Activated naive CD4-positive, alpha-beta T cell treated with anti-CD3 and anti-CD28 coated beads for 36 hours (primary cell): ENCODE data around the gene GSTO1. TPM values are rescaled to one million over a fixed set of nuclear protein-coding genes. Genes with fewer than 3 reads are reported as not detected.

Source experiments
- CTCF ChIA-PET: fragments of 350-600 bp; sonication (Branson Sonifier 250); formaldehyde crosslinking; loops from one replicate; lab custom pipeline; 2021; ENCODE audit warnings: antibody characterized with exemption; lab: Charles Lee
- DNase-seq: peaks from one replicate; pipeline ENCODE4 v3.0.0-alpha.2; 2020
- H3K27ac Mint-ChIP-seq: one replicate; pipeline ENCODE4 v1.8.0; 2021; ENCODE audit warnings: mild to moderate bottlenecking, mixed read lengths
- H3K27me3 Mint-ChIP-seq: one replicate; pipeline ENCODE4 v1.8.0; 2021; ENCODE audit warnings: low read depth, mixed read lengths
- H3K36me3 Mint-ChIP-seq: one replicate; pipeline ENCODE4 v1.8.0; 2021; ENCODE audit warnings: low read depth, mixed read lengths
- H3K4me1 Mint-ChIP-seq: one replicate; pipeline ENCODE4 v1.8.0; 2021; ENCODE audit warnings: low read depth, mixed read lengths
- H3K4me3 Mint-ChIP-seq: one replicate; pipeline ENCODE4 v1.8.0; 2021; ENCODE audit warnings: mild to moderate bottlenecking, moderate library complexity, mixed read lengths
- H3K9me3 Mint-ChIP-seq: one replicate; pipeline ENCODE4 v1.8.0; 2021; ENCODE audit warnings: mixed read lengths
- intact Hi-C: fragments of 100-400 bp; cut with micrococcal nuclease; formaldehyde crosslinking; loops from one replicate; pipeline ENCODE4 v1.15.1; 2023
- total RNA-seq, 2 experiments: library from RNA; stranded (reverse); gene quantifications; one replicate each; pipeline ENCODE4 v1.2.3, GENCODE V29; 2021

GSTO1 gene
- total RNA-seq: 100 to 1,000 TPM; 197 to 201 TPM

DNA sequence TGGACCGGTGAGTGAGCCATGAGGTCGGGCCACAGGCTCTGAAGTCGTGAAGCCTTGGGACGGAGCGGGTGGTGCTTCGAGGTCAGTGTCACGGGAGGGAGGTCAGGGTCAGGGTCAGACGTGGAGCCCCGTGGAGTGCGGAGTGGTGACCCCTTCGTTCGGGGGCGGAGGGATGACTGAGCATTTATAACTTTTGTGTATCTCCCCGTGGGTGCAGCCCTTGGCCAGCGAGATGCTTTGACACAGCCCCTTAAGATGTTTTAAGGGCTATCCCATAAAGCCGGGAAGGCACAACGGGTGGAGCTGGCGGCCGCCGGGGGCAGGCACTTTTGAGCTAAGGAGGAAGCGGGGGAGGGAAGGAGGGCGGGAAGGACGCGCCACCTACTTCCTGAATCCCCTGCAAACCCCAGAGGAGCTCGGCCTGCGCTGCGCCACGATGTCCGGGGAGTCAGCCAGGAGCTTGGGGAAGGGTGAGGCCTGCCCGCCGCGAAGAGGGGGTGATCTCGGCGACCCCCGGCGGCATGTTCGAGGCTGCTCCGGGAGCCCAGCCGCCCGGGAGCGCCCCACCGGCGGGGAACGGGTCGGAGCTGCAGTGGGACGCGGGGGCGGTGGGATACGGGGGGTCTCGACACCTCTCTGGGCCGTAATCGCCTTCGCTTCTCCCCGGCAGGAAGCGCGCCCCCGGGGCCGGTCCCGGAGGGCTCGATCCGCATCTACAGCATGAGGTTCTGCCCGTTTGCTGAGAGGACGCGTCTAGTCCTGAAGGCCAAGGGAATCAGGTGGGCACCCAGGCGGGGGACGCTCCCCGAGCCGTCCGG, at the start of gene GSTO1:
GSTO1 (plus strand) TSS at position 400 of the 818 bp plus-strand sequence; CDS start at position 437, 37 bp downstream.
- peak within 1 kb of the TSS; percentile 99 for H3K4me3 Mint-ChIP-seq
- H3K4me1 Mint-ChIP-seq: peaks cover 52% of the 10 kb centered on the region
- CTCF ChIA-PET: interaction anchor here (1.7 to 5.0 kb wide), 6 partner anchors 9 to 354 kb away, joined by 4 to 39 read pairs (median 6); partner anchors contain the start of gene SFR1
- H3K27me3 Mint-ChIP-seq: peaks cover 4% of the 10 kb centered on the region
- H3K36me3 Mint-ChIP-seq: peaks cover 33% of the 10 kb centered on the region
- DNase-seq: peak; percentile 72
- intact Hi-C loops: loop anchor here (1.0 kb wide), 3 partner anchors 9 to 22 kb away; partner anchors contain the start of gene CFAP43
- peak within 1 kb of the TSS; percentile 99 for H3K27ac Mint-ChIP-seq
- no peaks in the 10 kb centered on the region for H3K9me3 Mint-ChIP-seq

DNA sequence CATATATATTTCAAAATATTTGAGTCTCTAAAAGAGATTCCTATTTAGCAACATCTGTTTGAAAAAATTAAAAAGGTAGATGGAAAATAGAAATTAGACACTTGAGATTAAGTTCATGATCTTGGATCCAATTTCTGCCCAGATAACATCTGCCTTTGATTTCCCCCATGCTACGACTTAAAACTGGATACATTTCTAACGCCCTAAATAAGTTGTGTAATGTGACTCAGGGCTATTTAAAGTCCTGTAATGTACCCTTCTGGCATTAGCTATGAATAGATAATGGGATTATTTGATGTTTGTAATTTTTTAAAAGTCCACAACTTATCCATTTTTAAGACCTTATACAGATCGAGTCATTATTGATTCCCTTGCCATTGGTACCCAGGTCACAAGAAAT, 46.0 kb upstream of the GSTO1 start:
- Mint-ChIP-seq H3K27me3 (no peaks in the 10 kb centered on the region), H3K4me3 (no peak overlapping the region), H3K27ac (no peak overlapping the region), H3K36me3 (no peaks in the 10 kb centered on the region), H3K9me3 (no peaks in the 10 kb centered on the region), H3K4me1 (no peaks in the 10 kb centered on the region)
- CTCF ChIA-PET: no interaction called here
- DNase-seq: no peak
- intact Hi-C loops: loop anchor here (1.0 kb wide), 3 partner anchors 163 to 495 kb away; no protein-coding TSS in a partner anchor

DNA sequence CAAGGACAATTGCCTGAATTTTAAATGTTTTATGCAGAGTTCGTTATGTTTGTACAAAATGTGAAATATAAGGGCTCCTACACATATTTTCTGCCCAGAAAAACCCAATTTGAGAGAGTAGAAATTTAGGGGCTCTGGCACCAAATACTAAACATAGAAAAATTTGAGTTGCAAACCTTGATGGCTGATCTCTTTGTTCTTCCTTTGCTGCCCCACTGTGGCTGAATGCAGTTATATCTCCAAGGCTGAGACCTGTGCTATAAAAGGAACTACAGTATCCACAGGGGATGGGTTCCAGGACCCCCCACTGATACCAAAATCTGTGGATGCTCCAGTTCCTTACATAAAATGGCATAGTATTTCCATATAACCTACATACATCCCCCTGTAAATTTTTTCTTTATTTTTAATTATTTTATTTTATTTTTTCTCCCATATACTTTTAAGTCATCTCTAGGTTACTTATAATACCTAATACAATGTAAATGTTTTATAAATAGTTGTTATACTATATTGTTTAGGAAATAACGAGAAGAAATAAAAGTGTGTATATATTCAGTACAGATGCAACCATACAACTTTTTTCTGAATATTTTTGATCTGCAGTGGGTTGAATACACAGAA, 45.0 kb upstream of the GSTO1 start:
- Mint-ChIP-seq H3K4me3 (no peak overlapping the region), H3K27me3 (no peaks in the 10 kb centered on the region), H3K9me3 (no peaks in the 10 kb centered on the region), H3K4me1 (no peaks in the 10 kb centered on the region), H3K27ac (no peak overlapping the region), H3K36me3 (no peaks in the 10 kb centered on the region)
- CTCF ChIA-PET: interaction anchor here (0.8 kb wide), 1 partner anchor 10 kb away, joined by 3 read pairs; no protein-coding TSS in a partner anchor
- intact Hi-C loops: loop anchor here (1.0 kb wide), 3 partner anchors 164 to 496 kb away; no protein-coding TSS in a partner anchor
- peak; percentile 67 for DNase-seq

DNA sequence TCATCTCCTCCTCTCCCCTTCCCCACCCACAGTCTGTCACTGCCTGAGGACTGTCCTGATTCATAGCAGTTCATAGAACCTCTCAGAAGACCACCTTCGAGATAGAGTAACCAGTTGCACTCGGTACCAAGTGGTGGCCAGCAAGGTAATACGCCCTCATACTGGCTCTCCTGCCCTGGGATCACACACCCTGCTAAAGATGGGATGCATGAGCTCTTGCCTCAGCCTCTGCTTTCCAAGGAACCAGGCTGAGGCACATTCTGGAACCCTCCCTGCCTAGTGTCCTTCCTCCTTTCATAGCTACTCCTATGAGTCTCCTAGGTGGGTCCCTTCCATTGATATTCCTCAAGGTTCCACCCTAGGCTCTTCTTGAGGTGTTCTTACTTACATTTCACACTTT, 38.1 kb upstream of the GSTO1 start:
- CTCF ChIA-PET: no interaction called here
- no peak for DNase-seq
- intact Hi-C loops: no loop called here
- Mint-ChIP-seq H3K36me3 (no peaks in the 10 kb centered on the region), H3K27ac (no peak overlapping the region), H3K9me3 (no peaks in the 10 kb centered on the region), H3K4me1 (no peaks in the 10 kb centered on the region), H3K4me3 (no peak overlapping the region), H3K27me3 (peaks cover 11% of the 10 kb centered on the region)

DNA sequence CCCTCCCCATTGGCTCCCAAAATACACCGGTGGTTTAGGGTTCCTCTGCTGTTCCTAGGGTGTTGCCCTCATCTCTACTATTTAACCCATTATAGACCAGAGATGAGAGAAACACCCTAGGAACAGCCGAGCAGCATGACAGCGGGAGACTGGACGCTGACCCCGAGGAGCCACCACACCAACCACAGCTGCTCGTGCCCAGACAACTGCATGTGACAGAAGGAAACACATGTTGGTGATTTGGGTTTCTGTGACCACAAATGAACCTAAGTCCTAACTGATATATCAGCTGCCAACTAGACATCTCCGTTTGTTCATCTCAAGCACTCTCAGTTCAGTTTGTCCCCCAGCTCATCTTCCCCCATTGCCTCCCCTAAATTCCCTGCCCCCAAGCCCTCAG, 35.9 kb upstream of the GSTO1 start:
- Mint-ChIP-seq H3K4me3 (no peak overlapping the region), H3K27me3 (peaks cover 11% of the 10 kb centered on the region), H3K9me3 (no peaks in the 10 kb centered on the region), H3K27ac (no peak overlapping the region), H3K36me3 (no peaks in the 10 kb centered on the region), H3K4me1 (no peaks in the 10 kb centered on the region)
- no peak for DNase-seq
- intact Hi-C loops: no loop called here
- CTCF ChIA-PET: interaction anchor here (0.6 kb wide), 1 partner anchor 56 kb away, joined by 3 read pairs; no protein-coding TSS in a partner anchor

DNA sequence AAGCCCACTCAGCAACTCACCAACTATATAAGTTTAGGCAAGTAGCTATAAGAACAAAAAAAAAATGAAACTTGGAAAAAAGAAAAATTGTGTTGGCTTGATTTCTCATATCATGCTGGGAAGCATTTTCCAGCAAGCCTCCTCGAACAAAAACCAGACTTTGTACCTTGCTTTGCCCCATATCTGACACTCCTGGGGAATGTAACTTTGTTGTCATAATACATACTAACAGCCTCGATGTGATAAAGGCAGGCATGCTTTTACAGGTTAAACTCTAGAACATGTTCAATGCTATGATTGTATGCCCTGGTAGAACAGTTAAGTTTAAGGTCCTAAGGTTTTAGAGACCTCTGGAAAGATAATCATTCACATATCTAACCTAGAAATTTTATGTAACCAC, 34.2 kb upstream of the GSTO1 start:
- Mint-ChIP-seq H3K27me3 (peaks cover 11% of the 10 kb centered on the region), H3K36me3 (no peaks in the 10 kb centered on the region), H3K27ac (no peak overlapping the region), H3K9me3 (no peaks in the 10 kb centered on the region), H3K4me1 (no peaks in the 10 kb centered on the region), H3K4me3 (no peak overlapping the region)
- intact Hi-C loops: no loop called here
- no peak for DNase-seq
- CTCF ChIA-PET: no interaction called here

DNA sequence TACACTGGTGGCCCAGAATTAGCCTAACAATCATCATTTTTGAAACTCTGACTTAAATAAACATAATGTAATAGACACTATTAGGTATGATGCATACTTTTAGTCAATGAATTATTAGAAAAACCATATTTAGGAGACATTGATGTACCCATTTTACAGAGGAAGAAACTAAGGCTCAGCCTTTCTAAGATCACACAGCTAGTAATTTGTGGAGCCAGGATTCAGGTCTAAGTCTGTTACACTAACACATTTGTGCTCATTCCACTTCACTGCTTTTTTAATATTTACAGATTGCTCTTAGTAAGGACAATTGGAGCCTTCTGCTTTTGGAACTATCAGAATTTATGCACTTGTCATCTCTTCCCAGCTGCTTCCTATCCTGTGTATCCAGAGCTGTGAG, 31.4 kb upstream of the GSTO1 start:
- DNase-seq: no peak
- H3K4me3 Mint-ChIP-seq: no peak overlapping the region
- CTCF ChIA-PET: no interaction called here
- H3K36me3 Mint-ChIP-seq: no peaks in the 10 kb centered on the region
- no peaks in the 10 kb centered on the region for H3K9me3 Mint-ChIP-seq
- H3K4me1 Mint-ChIP-seq: no peaks in the 10 kb centered on the region
- H3K27me3 Mint-ChIP-seq: peaks cover 11% of the 10 kb centered on the region
- no peak overlapping the region for H3K27ac Mint-ChIP-seq
- intact Hi-C loops: no loop called here

DNA sequence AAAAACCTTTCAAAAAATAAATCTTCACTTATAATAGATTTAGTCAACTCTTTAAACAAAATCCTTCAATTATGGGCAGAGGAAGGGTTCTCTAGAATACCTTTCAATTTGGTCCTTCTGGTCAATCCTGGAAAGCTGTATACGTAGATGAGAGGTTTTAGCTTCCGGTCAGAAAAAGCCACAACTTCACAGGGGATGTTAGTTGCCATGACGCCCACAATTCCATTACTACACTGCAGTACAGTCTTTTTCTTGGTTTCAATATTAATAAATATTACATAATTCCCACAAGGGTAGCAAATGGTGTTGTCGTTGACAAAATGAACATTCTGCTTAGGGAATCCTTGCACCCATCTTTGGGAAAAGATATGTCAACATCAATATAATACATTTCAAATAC, 24.2 kb upstream of the GSTO1 start:
- H3K4me3 Mint-ChIP-seq: no peak overlapping the region
- intact Hi-C loops: no loop called here
- CTCF ChIA-PET: interaction anchor here (1.1 to 1.3 kb wide), 2 partner anchors 43 to 342 kb away, joined by 3 to 4 read pairs; no protein-coding TSS in a partner anchor
- no peak overlapping the region for H3K27ac Mint-ChIP-seq
- H3K9me3 Mint-ChIP-seq: peaks cover 13% of the 10 kb centered on the region
- H3K27me3 Mint-ChIP-seq: peaks cover 4% of the 10 kb centered on the region
- no peaks in the 10 kb centered on the region for H3K36me3 Mint-ChIP-seq
- peaks cover 6% of the 10 kb centered on the region for H3K4me1 Mint-ChIP-seq
- DNase-seq: no peak

DNA sequence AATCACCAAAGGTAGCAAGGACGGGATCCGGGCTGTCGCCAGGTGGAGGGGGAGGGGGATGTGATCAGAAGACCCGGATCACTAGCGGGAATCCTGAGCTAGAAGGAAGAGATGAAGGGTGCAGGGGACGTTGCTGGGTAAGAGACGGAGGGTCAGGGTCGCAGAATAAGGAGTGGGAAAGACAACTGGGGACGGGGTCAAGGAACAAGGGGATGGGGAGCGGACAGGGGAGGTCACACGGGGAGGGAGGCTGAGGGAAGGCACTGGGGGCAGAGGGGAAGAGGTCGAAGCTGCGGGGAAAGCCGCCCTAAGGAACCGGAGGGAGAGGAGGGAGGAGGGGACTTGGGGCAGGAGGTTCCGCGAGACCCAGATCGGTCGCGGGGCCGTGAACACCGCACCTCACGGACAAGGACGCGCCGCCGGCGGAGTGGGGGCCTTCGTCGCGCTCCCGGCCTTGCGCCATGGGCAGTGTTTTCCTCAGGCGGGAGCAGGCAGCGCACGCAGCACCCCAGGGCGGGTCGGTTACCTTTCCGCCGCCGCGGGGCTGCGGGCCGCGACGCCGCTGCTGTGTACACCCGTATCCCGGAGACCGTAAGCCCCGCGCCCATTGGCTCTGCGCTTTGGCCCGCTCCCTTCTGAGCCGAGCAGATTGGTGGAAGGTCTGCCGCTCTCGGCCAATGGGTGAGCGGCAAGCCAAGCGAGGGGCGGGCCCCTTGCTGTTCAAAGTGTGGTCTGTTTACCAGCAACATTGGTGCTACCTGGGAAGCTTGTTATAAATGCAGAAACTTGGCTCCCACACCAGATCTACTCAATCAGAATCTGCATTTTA, 22.7 kb upstream of the GSTO1 start, which contains the start of gene CFAP43:
CFAP43 (minus strand) TSS at position 581 of the 829 bp plus-strand sequence; CDS start at position 463, 118 bp downstream.
- intact Hi-C loops: loop anchor here (1.0 kb wide), 5 partner anchors 22 to 111 kb away; partner anchors contain the start of genes GSTO1 and GSTO2
- H3K9me3 Mint-ChIP-seq: peaks cover 19% of the 10 kb centered on the region
- H3K27me3 Mint-ChIP-seq: peaks cover 8% of the 10 kb centered on the region

DNA sequence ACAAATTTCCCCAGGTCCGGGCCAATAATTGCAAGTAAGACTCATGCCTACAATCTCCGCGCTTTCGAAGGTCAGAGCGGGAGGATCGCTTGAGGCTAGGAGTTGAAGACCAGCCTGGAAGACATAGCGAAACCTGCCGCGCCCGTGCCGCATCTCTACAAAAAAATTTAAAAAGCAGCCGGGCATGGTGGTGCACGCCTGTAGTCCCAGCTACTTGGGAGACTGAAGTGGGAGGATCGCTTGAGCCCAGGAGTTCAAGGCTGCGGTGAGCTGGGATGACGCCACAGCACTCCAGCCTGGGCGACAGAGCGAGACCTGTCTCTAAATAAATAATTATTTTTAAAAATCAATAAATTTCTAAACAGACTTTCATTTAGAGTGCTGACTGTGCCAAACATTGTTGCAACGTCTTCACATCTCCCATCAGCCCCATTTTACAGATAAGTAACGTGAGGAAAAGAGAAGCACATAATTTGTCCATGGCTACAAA, 22.0 kb upstream of the GSTO1 start:
- intact Hi-C loops: loop anchor here (1.0 kb wide), 5 partner anchors 22 to 111 kb away; partner anchors contain the start of genes GSTO1 and GSTO2
- CTCF ChIA-PET: interaction anchor here (2.7 kb wide), 1 partner anchor 42 kb away, joined by 12 read pairs; no protein-coding TSS in a partner anchor

More for the DNA sequence above, 22.7 kb upstream of the GSTO1 start, which contains the start of gene CFAP43:
- peak within 1 kb of the TSS; percentile 87 for H3K4me3 Mint-ChIP-seq
- no peaks in the 10 kb centered on the region for H3K36me3 Mint-ChIP-seq
- DNase-seq: peak; percentile 99
- CTCF ChIA-PET: interaction anchor here (2.7 kb wide), 1 partner anchor 42 kb away, joined by 12 read pairs; no protein-coding TSS in a partner anchor
- H3K27ac Mint-ChIP-seq: peak within 1 kb of the TSS; percentile 50
- peaks cover 6% of the 10 kb centered on the region for H3K4me1 Mint-ChIP-seq

DNA sequence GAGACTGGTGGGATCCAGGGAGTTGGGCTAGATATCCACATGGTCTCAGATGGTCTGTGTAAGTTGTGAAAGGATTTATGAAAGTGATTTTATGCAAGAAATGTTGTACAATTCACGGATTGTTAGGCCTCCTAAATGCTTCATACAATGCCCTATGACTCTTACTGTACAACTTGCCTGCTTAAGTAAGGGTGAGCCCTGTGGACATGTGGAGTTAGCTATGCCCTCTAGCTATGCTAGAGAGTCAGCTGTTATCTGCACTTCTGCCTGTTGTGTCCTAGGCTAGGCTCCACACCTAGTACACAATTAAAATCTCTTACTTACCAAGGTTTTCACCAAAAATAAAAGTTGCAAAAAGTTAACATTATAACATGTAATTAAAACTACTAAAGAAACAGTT, 20.9 kb upstream of the GSTO1 start:
- intact Hi-C loops: no loop called here
- no peak for DNase-seq
- Mint-ChIP-seq H3K36me3 (no peaks in the 10 kb centered on the region), H3K27ac (no peak overlapping the region), H3K9me3 (peaks cover 19% of the 10 kb centered on the region), H3K4me3 (peak overlapping the region; percentile 45), H3K4me1 (peaks cover 6% of the 10 kb centered on the region), H3K27me3 (peaks cover 8% of the 10 kb centered on the region)
- CTCF ChIA-PET: interaction anchor here (2.7 kb wide), 1 partner anchor 41 kb away, joined by 12 read pairs; no protein-coding TSS in a partner anchor

More for the DNA sequence above, 22.0 kb upstream of the GSTO1 start:
- H3K4me1 Mint-ChIP-seq: peaks cover 6% of the 10 kb centered on the region
- peak overlapping the region; percentile 87 for H3K4me3 Mint-ChIP-seq
- peaks cover 19% of the 10 kb centered on the region for H3K9me3 Mint-ChIP-seq
- peak overlapping the region; percentile 50 for H3K27ac Mint-ChIP-seq
- no peaks in the 10 kb centered on the region for H3K36me3 Mint-ChIP-seq
- peaks cover 8% of the 10 kb centered on the region for H3K27me3 Mint-ChIP-seq
- DNase-seq: no peak
